Tibial nerve (tissue), 4 donors: ENCODE results near the gene ZNFX1. TPM values are rescaled to one million over a fixed set of nuclear protein-coding genes. Genes with fewer than 3 reads are reported as not detected.

ENCODE experiments used
- DNase-seq, 2 donors: peaks; one replicate each; pipeline ENCODE4 v3.0.0-alpha.2; 2019; ENCODE audit warnings: low spot score in 2 of 2
- H3K27ac ChIP-seq, 4 donors: fragments of 200-600 bp; sonication (generic) in 3 of 4; one replicate each; pipeline ENCODE4 v1.5.1; 2017 to 2019; ENCODE audit warnings: mild to moderate bottlenecking in 1 of 4
- H3K27me3 ChIP-seq, 2 donors: fragments of 200-600 bp; sonication (generic) in 1 of 2; one replicate each; pipeline versions ENCODE4 v1.5.1 to v1.6.0; 2017 to 2019
- H3K36me3 ChIP-seq, 3 donors: fragments of 200-600 bp; sonication (generic); one replicate each; pipeline ENCODE4 v1.5.1; 2018 to 2019
- H3K4me1 ChIP-seq, 4 donors: fragments of 200-600 bp; sonication (generic) in 3 of 4; one replicate each; pipeline ENCODE4 v1.5.1; 2017 to 2019
- H3K4me3 ChIP-seq, 4 donors: fragments of 200-600 bp; sonication (generic) in 3 of 4; one replicate each; pipeline ENCODE4 v1.5.1; 2017 to 2019; ENCODE audit warnings: mild to moderate bottlenecking in 1 of 4, moderate library complexity in 1 of 4
- H3K9me3 ChIP-seq, 4 donors: fragments of 200-600 bp; sonication (generic) in 3 of 4; one replicate each; pipeline ENCODE4 v1.5.1; 2017 to 2019
- CTCF ChIP-seq, 5 experiments: fragments of 200-600 bp in 3 of 5; fragments of 450-650 bp in 2 of 5; sonication (generic) in 3 of 5; IDR thresholded peaks; one replicate each; pipeline ENCODE4 v1.5.1; 2016 to 2019; ENCODE audit warnings: antibody characterized with exemption in 5 of 5, mild to moderate bottlenecking in 3 of 5, moderate library complexity in 2 of 5
- EP300 ChIP-seq, 2 donors: sonication (generic); formaldehyde crosslinking; IDR thresholded peaks; one replicate each; pipeline ENCODE4 v1.6.1; 2017; ENCODE audit warnings: antibody characterized with exemption in 2 of 2, mild to moderate bottlenecking in 1 of 2
- POLR2A ChIP-seq, 2 donors: fragments of 450-650 bp; IDR thresholded peaks; one replicate each; pipeline ENCODE4 v1.6.1; 2017; ENCODE audit warnings: antibody characterized with exemption in 2 of 2, mild to moderate bottlenecking in 2 of 2, moderate library complexity in 2 of 2
- WGBS, 2 donors: methylation state at CpG; one replicate each; pipeline ENCODE4 v1.1.5; 2018; 5-methylcytosine and 5-hydroxymethylcytosine counted together
- total RNA-seq, 4 donors: library from RNA; depleted of rRNA; stranded (reverse); fragments of >200 nt; gene quantifications; one replicate each; pipeline ENCODE4 v1.1.0, GENCODE V29; 2016

ZNFX1 gene
- total RNA-seq, 4 donors from 2014 or later = 35.0 to 45.2 (median 39.1) TPM

GRCh38 chr20:49313283-49313682, 35.4 kb upstream of the ZNFX1 start:
- TF ChIP-seq CTCF (IDR thresholded peaks at IDR 0.05) (no peak), EP300 (IDR thresholded peaks at IDR 0.05) (no peak)
- 72 to 74% methylated on average over 2 of the region's 2 CpGs for WGBS, 2 donors
- DNase-seq = no peak
- Histone ChIP-seq H3K27me3 (peaks cover 2 to 27% of the 10 kb centered on the region in 2 donors), H3K36me3 (no peaks in the 10 kb centered on the region), H3K4me1 (peaks cover 0 to 4% (median 0%) of the 10 kb centered on the region in 4 donors), H3K4me3 (no peak overlapping the region), H3K27ac (no peak overlapping the region), H3K9me3 (peaks cover 0 to 4% (median 0%) of the 10 kb centered on the region in 4 donors)

GRCh38 chr20:49312661-49313060, 34.8 kb upstream of the ZNFX1 start:
- H3K4me1 ChIP-seq = no peaks in the 10 kb centered on the region
- WGBS, 2 donors = 93% methylated on average over 4 of the region's 4 CpGs
- no peak for TF ChIP-seq CTCF (IDR thresholded peaks at IDR 0.05)
- TF ChIP-seq POLR2A (IDR thresholded peaks at IDR 0.05) = no peak
- no peak for TF ChIP-seq EP300 (IDR thresholded peaks at IDR 0.05)
- no peak overlapping the region for H3K27ac ChIP-seq
- no peak overlapping the region for H3K4me3 ChIP-seq
- DNase-seq = no peak
- peaks cover 0 to 21% of the 10 kb centered on the region in 2 donors for H3K27me3 ChIP-seq
- H3K36me3 ChIP-seq = no peaks in the 10 kb centered on the region
- peaks cover 0 to 4% (median 0%) of the 10 kb centered on the region in 4 donors for H3K9me3 ChIP-seq

DNA sequence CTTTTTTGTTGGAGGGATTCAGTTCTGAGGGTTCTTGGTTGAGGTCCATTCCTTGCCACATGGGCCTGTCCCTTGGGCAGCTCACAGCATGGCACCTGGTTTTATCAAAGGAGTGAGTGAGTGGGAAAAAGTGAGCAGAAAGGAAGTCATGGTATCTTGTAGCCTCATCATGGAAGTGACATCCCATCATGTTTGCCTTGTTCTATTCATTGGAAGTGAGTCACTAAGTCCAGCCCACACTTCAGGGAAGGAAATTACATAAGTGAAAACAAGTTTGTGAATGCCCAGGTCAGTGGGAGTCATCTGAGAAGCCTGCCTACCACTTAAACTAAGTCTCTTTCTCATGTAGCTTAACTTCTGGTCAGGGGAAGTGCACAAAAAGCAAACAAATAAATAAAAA, 32.8 kb upstream of the ZNFX1 start:
- Histone ChIP-seq H3K4me3 (no peak overlapping the region), H3K4me1 (no peaks in the 10 kb centered on the region), H3K36me3 (no peaks in the 10 kb centered on the region), H3K27ac (no peak overlapping the region), H3K9me3 (peaks cover 0 to 4% (median 0%) of the 10 kb centered on the region in 4 donors), H3K27me3 (peaks cover 0 to 1% of the 10 kb centered on the region in 2 donors)
- DNase-seq = no peak
- no peak for TF ChIP-seq EP300 (IDR thresholded peaks at IDR 0.05)
- TF ChIP-seq CTCF (IDR thresholded peaks at IDR 0.05) = no peak
- TF ChIP-seq POLR2A (IDR thresholded peaks at IDR 0.05) = no peak

DNA sequence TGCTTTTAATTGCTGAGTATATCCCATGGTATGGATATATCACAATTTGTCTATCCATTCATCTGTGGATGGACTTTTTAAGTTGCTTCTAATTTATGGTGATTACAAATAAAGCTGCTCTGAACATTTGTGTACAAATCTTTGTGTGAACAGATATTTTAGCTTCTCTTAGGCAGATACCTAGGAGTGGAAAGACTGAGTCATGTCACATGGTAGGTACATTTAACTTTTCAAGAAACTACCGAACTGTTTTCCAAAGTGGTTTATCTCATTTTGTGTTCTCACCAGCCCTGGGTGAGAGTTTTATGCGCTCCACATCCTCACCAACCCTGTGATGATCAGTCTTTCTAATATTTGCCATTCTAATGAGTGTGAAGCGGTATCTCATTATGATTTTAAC, 31.0 kb upstream of the ZNFX1 start:
- DNase-seq = no peak
- TF ChIP-seq CTCF (IDR thresholded peaks at IDR 0.05) = no peak
- TF ChIP-seq POLR2A (IDR thresholded peaks at IDR 0.05) = no peak
- TF ChIP-seq EP300 (IDR thresholded peaks at IDR 0.05) = no peak
- H3K36me3 ChIP-seq = no peaks in the 10 kb centered on the region
- H3K4me1 ChIP-seq = no peaks in the 10 kb centered on the region
- 84 to 89% methylated on average over 3 of the region's 3 CpGs for WGBS, 2 donors
- H3K27ac ChIP-seq = no peak overlapping the region
- peaks cover 0 to 4% (median 0%) of the 10 kb centered on the region in 4 donors for H3K9me3 ChIP-seq
- H3K4me3 ChIP-seq = no peak overlapping the region
- no peaks in the 10 kb centered on the region for H3K27me3 ChIP-seq

DNA sequence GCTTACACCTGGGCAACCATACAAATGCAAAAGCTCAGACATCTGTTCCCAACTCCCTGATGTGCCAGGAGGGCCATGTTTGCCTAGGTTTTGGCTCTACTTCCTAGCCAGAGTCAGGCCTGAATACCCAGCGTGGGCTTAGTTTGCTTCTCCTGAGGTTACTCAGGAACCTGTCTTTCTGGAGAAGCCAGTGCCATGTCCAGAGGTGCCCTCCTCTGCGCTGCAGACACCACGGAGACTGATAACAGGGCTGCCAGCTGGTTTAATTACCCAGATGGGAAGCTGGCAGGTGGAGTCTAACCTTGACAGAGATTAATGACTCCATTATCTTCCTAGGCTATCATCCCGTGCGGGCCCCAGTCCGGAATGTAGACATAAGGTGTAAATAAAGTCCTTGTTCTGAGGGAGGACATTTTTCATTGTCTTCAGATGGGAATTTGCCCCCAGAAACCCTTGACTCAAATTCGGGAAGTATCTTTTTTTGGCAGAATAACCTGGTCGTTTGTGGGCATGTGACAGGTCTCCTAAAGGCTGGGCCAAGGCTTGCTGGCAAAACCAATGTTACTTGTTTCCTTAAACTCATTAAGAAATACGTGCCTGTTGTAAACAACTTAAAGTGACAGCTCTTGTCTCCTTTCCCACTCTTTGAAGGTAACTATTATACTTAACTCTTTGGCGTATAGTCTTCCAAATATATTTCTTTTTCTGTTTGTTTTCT, 29.2 kb upstream of the ZNFX1 start:
- Histone ChIP-seq H3K27ac (no peak overlapping the region), H3K9me3 (peaks cover 0 to 4% (median 0%) of the 10 kb centered on the region in 4 donors), H3K4me1 (no peaks in the 10 kb centered on the region), H3K4me3 (no peak overlapping the region), H3K27me3 (no peaks in the 10 kb centered on the region), H3K36me3 (no peaks in the 10 kb centered on the region)
- TF ChIP-seq POLR2A (IDR thresholded peaks at IDR 0.05) (no peak), CTCF (IDR thresholded peaks at IDR 0.05) (no peak), EP300 (IDR thresholded peaks at IDR 0.05) (no peak)
- DNase-seq = no peak
- 58 to 60% methylated on average over 10 of the region's 10 CpGs for WGBS, 2 donors
